ENCODE measurements around the gene AOC1. TPM values are rescaled to one million over a fixed set of nuclear protein-coding genes. Genes with fewer than 3 reads are reported as not detected.

AOC1 gene
- total and polyA plus RNA-seq, 12 donors = 0.04 to 1.2 (median 0.32) TPM; not detected in 3

DNA sequence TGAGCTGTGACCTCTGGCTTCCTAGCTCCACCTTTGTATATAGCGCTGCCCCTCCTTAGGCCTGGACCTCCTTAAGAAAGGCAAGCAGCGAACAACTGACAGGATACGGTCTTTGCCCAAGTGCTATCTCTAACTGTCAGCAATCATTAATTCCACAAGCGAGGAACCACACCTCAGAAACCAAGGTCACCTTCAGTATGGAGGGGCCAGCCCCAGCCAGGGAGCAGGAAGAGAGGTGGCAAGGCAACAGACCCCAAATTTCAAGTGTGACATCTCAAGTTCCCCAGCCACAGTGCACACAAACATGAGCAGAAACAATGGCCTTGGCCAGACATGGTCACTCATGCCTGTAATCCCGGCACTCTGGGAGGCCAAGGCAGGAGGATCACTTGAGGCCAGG is 4.8 kb upstream of the AOC1 start:
- Histone ChIP-seq H3K27me3 (peaks cover 0 to 15% (median 0%) of the 10 kb centered on the region in 7 donors), H3K27ac (no peak overlapping the region), H3K36me3 (no peaks in the 10 kb centered on the region), H3K4me1 (peaks cover 0 to 18% (median 6%) of the 10 kb centered on the region in 9 donors), H3K9me3 (no peaks in the 10 kb centered on the region), H3K4me3 (no peak overlapping the region)
- intact Hi-C loops (cut with DNase I) = loop anchor here in 1 of 10 donors (5.0 kb wide), 1 partner anchor 50 kb away; no protein-coding TSS in a partner anchor
- DNase-seq (no peak), ATAC-seq (no peak)
- WGBS, 2 donors = 88 to 89% methylated on average over 5 of the region's 5 CpGs
- TF ChIP-seq, protein P1, sequence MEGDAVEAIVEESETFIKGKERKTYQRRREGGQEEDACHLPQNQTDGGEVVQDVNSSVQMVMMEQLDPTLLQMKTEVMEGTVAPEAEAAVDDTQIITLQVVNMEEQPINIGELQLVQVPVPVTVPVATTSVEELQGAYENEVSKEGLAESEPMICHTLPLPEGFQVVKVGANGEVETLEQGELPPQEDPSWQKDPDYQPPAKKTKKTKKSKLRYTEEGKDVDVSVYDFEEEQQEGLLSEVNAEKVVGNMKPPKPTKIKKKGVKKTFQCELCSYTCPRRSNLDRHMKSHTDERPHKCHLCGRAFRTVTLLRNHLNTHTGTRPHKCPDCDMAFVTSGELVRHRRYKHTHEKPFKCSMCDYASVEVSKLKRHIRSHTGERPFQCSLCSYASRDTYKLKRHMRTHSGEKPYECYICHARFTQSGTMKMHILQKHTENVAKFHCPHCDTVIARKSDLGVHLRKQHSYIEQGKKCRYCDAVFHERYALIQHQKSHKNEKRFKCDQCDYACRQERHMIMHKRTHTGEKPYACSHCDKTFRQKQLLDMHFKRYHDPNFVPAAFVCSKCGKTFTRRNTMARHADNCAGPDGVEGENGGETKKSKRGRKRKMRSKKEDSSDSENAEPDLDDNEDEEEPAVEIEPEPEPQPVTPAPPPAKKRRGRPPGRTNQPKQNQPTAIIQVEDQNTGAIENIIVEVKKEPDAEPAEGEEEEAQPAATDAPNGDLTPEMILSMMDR (IDR thresholded peaks at IDR 0.05) = no peak

- 86 to 95% methylated on average over 8 of the region's 8 CpGs for WGBS, 2 donors
Observed at GRCh38 chr7:150848111-150848510, 4.2 kb upstream of the AOC1 start.

DNA sequence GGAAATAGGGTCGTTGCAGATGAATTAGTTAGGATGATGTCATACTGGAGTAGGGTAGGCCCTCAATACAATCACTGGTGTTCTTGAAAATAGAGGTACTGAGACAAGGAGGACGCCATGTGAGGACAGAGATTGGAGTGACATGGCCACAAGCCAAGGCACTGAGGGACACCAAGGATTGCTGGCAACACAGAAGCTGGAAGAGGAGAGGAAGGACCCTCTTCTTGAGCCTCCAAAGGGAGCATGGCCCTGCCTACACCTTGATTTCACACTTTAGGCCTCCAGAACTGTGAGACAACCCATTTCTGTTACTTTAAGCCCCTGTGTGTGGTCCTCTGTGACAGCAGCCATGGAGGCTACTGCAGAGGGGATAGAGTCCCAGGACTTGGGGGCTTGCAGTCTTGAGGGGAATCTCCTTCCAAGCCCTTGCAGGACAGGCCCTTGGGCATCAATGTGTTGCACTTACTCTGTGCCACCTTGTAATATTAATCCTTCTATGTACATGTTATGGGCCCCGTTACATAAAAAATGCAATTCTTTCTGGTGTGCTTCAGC is 3.7 kb upstream of the AOC1 start:
- no peaks in the 10 kb centered on the region for H3K9me3 ChIP-seq
- ATAC-seq = no peak
- no peaks in the 10 kb centered on the region for H3K36me3 ChIP-seq
- peaks cover 0 to 18% (median 6%) of the 10 kb centered on the region in 9 donors for H3K4me1 ChIP-seq
- no peak for DNase-seq
- no peak overlapping the region for H3K4me3 ChIP-seq
- WGBS, 2 donors = 85 to 90% methylated on average over 3 of the region's 3 CpGs
- peaks cover 0 to 17% (median 0%) of the 10 kb centered on the region in 7 donors for H3K27me3 ChIP-seq
- H3K27ac ChIP-seq = no peak overlapping the region
- intact Hi-C loops (cut with DNase I) = loop anchor here in 1 of 10 donors (5.0 kb wide), 1 partner anchor 51 kb away; no protein-coding TSS in a partner anchor
- TF ChIP-seq, protein P1 (IDR thresholded peaks at IDR 0.05) = no peak

More at GRCh38 chr7:150848111-150848510, 4.2 kb upstream of the AOC1 start:
- no peak for ATAC-seq
- Histone ChIP-seq H3K27me3 (peaks cover 0 to 17% (median 0%) of the 10 kb centered on the region in 7 donors), H3K36me3 (no peaks in the 10 kb centered on the region), H3K27ac (no peak overlapping the region), H3K9me3 (no peaks in the 10 kb centered on the region), H3K4me3 (no peak overlapping the region), H3K4me1 (peaks cover 0 to 18% (median 6%) of the 10 kb centered on the region in 9 donors)
- no peak for DNase-seq
- TF ChIP-seq, protein P1 (IDR thresholded peaks at IDR 0.05) = no peak
- intact Hi-C loops (cut with DNase I) = loop anchor here in 1 of 10 donors (5.0 kb wide), 1 partner anchor 51 kb away; no protein-coding TSS in a partner anchor

- ATAC-seq (no peak), DNase-seq (no peak)
- Histone ChIP-seq H3K4me1 (peaks cover 0 to 18% (median 6%) of the 10 kb centered on the region in 9 donors), H3K36me3 (no peaks in the 10 kb centered on the region), H3K27ac (no peak overlapping the region), H3K4me3 (no peak overlapping the region), H3K9me3 (no peaks in the 10 kb centered on the region), H3K27me3 (peaks cover 0 to 17% (median 0%) of the 10 kb centered on the region in 7 donors)
- TF ChIP-seq, protein P1 (IDR thresholded peaks at IDR 0.05) = no peak
- intact Hi-C loops (cut with DNase I) = loop anchor here in 1 of 10 donors (5.0 kb wide), 1 partner anchor 52 kb away; no protein-coding TSS in a partner anchor
- WGBS, 2 donors = 84 to 87% methylated on average over 10 of the region's 10 CpGs
Observed at GRCh38 chr7:150849204-150849775, 3.0 kb upstream of the AOC1 start.

Measured in heart right ventricle (tissue), 16 donors.